ENCODE measurements around the gene SARS2. TPM values are rescaled to one million over a fixed set of nuclear protein-coding genes. Genes with fewer than 3 reads are reported as not detected.

The SARS2 gene
- total and polyA plus RNA-seq, 4 donors, result 15.9 to 19.2 (median 17.1) TPM

GRCh38 chr19:38908911-38909310, 21.7 kb downstream of the SARS2 start (continued):
- TF ChIP-seq REST (IDR thresholded peaks at IDR 0.05), result no peak

- no peaks in the 10 kb centered on the region for H3K27me3 ChIP-seq (ENCODE audit: control insufficient read depth in 4 of 4, insufficient read depth in 4 of 4, low read length in 3 of 4)
- H3K9ac ChIP-seq (ENCODE audit: low read depth in 1 of 2, low read length in 2 of 2), result no peak overlapping the region
- peaks cover 10 to 21% (median 18%) of the 10 kb centered on the region in 4 donors for H3K36me3 ChIP-seq (ENCODE audit: control insufficient read depth in 4 of 4, insufficient read depth in 3 of 4, low read depth in 1 of 4, low read length in 3 of 4)
- peaks cover 0 to 3% (median 0%) of the 10 kb centered on the region in 4 donors for H3K9me3 ChIP-seq (ENCODE audit: control insufficient read depth in 4 of 4, low read length in 3 of 4)
- no peak overlapping the region for H3K27ac ChIP-seq (ENCODE audit: low read depth in 1 of 2, low read length in 2 of 2)
- H3K4me1 ChIP-seq (ENCODE audit: control insufficient read depth in 4 of 4, insufficient read depth in 4 of 4, low read length in 3 of 4), result peaks cover 0 to 8% (median 3%) of the 10 kb centered on the region in 4 donors
- no peak overlapping the region for H3K4me3 ChIP-seq (ENCODE audit: low read depth in 1 of 3, low read length in 3 of 3)
- 98% methylated on average over 12 of the region's 12 CpGs for WGBS
- TF ChIP-seq MAX (IDR thresholded peaks at IDR 0.05) (no peak), YY1 (IDR thresholded peaks at IDR 0.05) (no peak), HNF4G (IDR thresholded peaks at IDR 0.05) (no peak), CTCF (IDR thresholded peaks at IDR 0.05; ENCODE audit: low read depth, low read length, missing input control) (no peak), FOXA2 (IDR thresholded peaks at IDR 0.05) (no peak), RAD21 (IDR thresholded peaks at IDR 0.05) (no peak), GABPA (IDR thresholded peaks at IDR 0.05 in 1 of 2, conservative IDR thresholded peaks at IDR 0.05 in 1 of 2) (no peak), RXRA (IDR thresholded peaks at IDR 0.05) (no peak), JUND (IDR thresholded peaks at IDR 0.05) (no peak)
- DNase-seq (ENCODE audit: low spot score), result no peak
Observed at GRCh38 chr19:38907670-38908069, 22.9 kb downstream of the SARS2 start.

- WGBS, result 97% methylated on average over 29 of the region's 29 CpGs
- no peak overlapping the region for H3K4me3 ChIP-seq (ENCODE audit: low read depth in 1 of 3, low read length in 3 of 3)
Observed at GRCh38 chr19:38907227-38907626, 23.3 kb downstream of the SARS2 start.

More at GRCh38 chr19:38907227-38907626, 23.3 kb downstream of the SARS2 start:
- no peak for DNase-seq (ENCODE audit: low spot score)
- Histone ChIP-seq H3K4me1 (ENCODE audit: control insufficient read depth in 4 of 4, insufficient read depth in 4 of 4, low read length in 3 of 4) (peaks cover 0 to 8% (median 3%) of the 10 kb centered on the region in 4 donors), H3K36me3 (ENCODE audit: control insufficient read depth in 4 of 4, insufficient read depth in 3 of 4, low read depth in 1 of 4, low read length in 3 of 4) (peaks cover 10 to 21% (median 18%) of the 10 kb centered on the region in 4 donors), H3K9me3 (ENCODE audit: control insufficient read depth in 4 of 4, low read length in 3 of 4) (peaks cover 0 to 3% (median 0%) of the 10 kb centered on the region in 4 donors), H3K27ac (ENCODE audit: low read depth in 1 of 2, low read length in 2 of 2) (no peak overlapping the region), H3K27me3 (ENCODE audit: control insufficient read depth in 4 of 4, insufficient read depth in 4 of 4, low read length in 3 of 4) (no peaks in the 10 kb centered on the region), H3K9ac (ENCODE audit: low read depth in 1 of 2, low read length in 2 of 2) (no peak overlapping the region)
- TF ChIP-seq RAD21 (IDR thresholded peaks at IDR 0.05), result no peak
- TF ChIP-seq GABPA (IDR thresholded peaks at IDR 0.05 in 1 of 2, conservative IDR thresholded peaks at IDR 0.05 in 1 of 2), result no peak
- no peak for TF ChIP-seq NR2F2 (IDR thresholded peaks at IDR 0.05)
- TF ChIP-seq HNF4A (conservative IDR thresholded peaks at IDR 0.05), result no peak
- no peak for TF ChIP-seq JUND (IDR thresholded peaks at IDR 0.05)
- no peak for TF ChIP-seq MAX (IDR thresholded peaks at IDR 0.05)
- TF ChIP-seq ATF3 (IDR thresholded peaks at IDR 0.05), result no peak
- TF ChIP-seq CTCF (IDR thresholded peaks at IDR 0.05; ENCODE audit: low read depth, low read length, missing input control), result no peak
- no peak for TF ChIP-seq ZBTB33 (IDR thresholded peaks at IDR 0.05)
- no peak for TF ChIP-seq TAF1 (conservative IDR thresholded peaks at IDR 0.05)
- no peak for TF ChIP-seq RXRA (IDR thresholded peaks at IDR 0.05)
- TF ChIP-seq SP1 (IDR thresholded peaks at IDR 0.05), result no peak
- no peak for TF ChIP-seq HNF4G (IDR thresholded peaks at IDR 0.05)
- TF ChIP-seq EGR1 (IDR thresholded peaks at IDR 0.05; ENCODE audit: low read depth in 2 of 2), result no peak
- TF ChIP-seq FOXA2 (IDR thresholded peaks at IDR 0.05), result no peak
